HG03280 (cell line): Measurements from ENCODE around the gene TRPC6.
A peak's percentile ranks its signal among the peaks of the same experiment; 100 is the strongest.

Experiments
- ATAC-seq: cut with Tn5 transposase; IDR thresholded peaks from one replicate; pipeline ENCODE4 v1.9.1; 2021; ENCODE audit warnings: mild to moderate bottlenecking, moderate library complexity; ENCODE audit not compliant: unreplicated experiment

TRPC6 gene

DNA sequence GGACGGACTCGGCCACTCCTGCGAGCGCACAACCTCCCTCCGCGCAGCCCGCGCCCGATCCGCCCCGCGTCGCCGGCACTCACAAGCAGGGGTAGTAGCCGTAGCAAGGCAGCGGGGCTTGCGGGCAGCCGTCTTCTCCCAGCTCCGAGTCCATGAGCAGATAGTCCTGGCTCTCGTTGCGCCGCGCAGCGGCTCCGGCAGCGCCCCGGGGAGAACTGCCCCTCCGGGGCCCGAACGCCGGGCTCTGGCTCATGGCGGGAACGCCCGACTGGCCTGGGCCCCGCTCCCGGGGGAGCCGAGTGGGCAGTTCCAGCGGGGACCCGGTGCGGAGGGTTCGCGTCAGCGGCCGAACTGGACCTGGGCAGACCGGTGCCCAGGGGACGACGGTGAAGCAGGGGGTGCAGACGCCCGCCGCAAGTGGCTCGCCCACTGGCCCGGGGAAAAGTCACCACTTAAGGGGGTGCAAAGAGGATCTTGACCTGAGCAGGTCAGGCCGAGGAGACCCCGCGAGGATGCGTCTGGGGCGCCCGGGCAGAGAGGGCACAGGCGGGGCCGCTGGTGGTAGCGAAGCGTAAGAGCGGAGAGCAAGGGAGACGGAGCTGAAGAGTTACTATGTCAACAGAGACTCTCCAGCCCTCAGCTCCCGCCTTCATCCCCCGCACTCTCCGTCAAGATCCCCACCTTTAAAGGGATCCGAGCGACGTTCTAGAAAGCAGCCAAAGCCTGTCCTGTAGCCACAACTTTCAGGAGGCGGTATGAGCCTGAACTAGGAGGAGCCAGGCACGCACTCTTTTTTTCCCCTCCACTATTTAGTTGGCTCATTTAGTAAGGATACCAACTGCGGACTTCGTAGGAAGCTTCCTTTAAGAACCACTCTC, at the start of gene TRPC6:
TSS of gene TRPC6 (minus strand) at position 757 of the 878 bp plus-strand sequence. CDS start at position 253, 504 bp downstream.
- no peak for ATAC-seq

DNA sequence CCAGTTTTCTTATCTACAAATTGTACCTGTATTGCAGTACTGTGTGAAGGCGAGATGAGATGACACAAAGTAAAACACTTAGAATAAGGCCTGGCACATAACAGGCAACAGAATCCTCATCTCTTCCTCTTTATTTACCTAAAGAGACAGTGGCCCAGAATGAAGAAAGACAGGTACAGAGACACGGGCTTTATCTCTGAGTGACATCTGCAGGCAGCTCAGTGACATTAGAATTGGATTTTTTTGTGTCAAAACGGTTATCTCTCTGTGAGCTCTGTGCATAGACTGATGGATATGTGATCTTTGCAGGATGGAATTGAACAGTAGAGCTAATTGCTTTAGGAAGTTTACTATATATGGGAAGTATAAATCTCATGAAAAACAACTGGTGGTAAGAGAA, 36.2 kb upstream of the TRPC6 start:
- no peak for ATAC-seq

DNA sequence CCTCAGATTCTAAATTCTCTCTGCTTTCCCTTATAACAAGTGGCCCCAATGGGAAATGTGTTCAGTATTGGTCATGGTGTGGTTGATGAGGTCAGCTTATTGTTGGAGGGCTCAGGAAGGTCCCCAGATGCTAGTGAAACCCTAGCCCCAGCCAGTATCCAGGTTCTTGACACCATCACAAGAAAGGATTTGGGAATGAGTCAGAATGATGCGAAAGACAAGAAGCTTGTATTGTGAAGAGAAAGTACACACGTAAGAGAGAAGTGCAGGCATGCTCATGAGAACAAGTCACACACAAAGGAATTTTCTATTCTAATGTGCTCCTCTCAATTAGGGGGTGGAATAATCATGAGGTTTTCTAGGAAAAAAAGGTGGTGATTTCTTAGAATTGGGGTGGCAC, 34.9 kb upstream of the TRPC6 start:
- ATAC-seq = no peak

- ATAC-seq = no peak
Measured at GRCh38 chr11:101617735-101618332, 34.0 kb upstream of the TRPC6 start.

- no peak for ATAC-seq
Measured at GRCh38 chr11:101612481-101612880, 28.7 kb upstream of the TRPC6 start.

DNA sequence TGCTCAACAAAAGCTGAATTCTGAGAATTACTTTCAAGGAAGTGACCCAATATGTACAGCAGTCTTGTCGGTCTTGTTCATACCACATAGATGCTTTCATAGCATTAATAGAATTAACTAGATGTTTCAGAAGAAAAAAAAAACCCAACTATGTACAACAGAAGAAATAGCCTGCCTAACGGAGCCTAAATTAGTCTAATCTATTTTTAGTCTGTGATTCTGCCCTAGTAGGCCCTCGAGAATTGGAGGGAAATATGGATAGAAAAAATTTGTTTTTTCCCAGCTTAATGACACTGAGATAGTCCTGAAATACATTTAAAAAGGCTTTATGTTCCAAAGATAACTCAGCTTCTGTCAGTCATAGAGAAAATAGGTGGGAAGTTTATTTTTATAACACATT, 17.1 kb upstream of the TRPC6 start:
- no peak for ATAC-seq

- no peak for ATAC-seq
Measured at GRCh38 chr11:101586965-101587364, 3.2 kb upstream of the TRPC6 start.

- ATAC-seq = no peak
Measured at GRCh38 chr11:101584655-101585054, 848 bp upstream of the TRPC6 start.

GRCh38 chr11:101584129-101584515, 315 bp upstream of the TRPC6 start:
- no peak for ATAC-seq

- ATAC-seq = no peak
Measured at GRCh38 chr11:101582989-101583250, 887 bp downstream of the TRPC6 start.

GRCh38 chr11:101582236-101582988, 1.4 kb downstream of the TRPC6 start:
- no peak for ATAC-seq

- ATAC-seq = no peak
Measured at GRCh38 chr11:101577461-101577860, 6.3 kb downstream of the TRPC6 start.

DNA sequence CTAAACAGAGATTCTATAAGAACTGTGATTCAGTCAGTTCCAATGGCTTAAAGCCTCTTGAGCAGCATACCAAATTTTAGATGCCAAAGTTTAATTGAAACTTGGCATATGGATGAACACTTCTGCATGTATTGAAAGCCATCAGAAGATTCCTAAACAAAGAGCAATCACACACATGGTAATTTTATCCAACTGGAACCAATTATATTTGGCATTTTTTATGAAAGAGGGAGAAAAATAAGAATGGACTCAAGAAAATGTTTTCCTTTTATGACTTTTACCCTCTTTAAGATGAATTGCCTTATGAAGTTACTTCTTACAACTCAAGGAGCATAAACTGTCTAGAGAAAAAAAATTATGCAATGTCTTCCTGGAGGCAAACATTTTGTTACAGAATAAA, 7.4 kb downstream of the TRPC6 start:
- ATAC-seq = no peak

- no peak for ATAC-seq
Measured at GRCh38 chr11:101574886-101575285, 8.9 kb downstream of the TRPC6 start.

DNA sequence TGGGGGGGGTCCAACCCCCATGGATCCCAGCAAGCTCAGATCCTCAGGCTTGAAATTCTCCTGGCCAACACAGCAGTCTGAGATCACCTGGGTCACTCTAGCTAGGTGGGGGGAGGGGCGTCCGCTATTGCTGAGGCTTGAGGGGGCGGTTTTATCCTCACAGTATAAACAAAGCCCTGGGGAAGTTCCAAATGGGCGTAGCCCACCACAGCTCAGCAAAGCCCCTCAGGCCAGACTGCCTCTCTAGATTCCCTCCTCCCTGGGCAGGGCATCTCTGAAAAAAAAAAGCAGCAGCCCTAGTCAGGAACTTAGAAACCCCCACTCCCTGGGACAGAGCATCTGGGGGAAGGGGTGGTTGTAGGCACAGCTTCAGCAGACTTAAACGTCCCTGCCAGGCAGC, 16.7 kb downstream of the TRPC6 start:
- ATAC-seq = no peak

- ATAC-seq = no peak
Measured at GRCh38 chr11:101566626-101567025, 17.2 kb downstream of the TRPC6 start.

GRCh38 chr11:101563166-101563565, 20.6 kb downstream of the TRPC6 start:
- no peak for ATAC-seq

DNA sequence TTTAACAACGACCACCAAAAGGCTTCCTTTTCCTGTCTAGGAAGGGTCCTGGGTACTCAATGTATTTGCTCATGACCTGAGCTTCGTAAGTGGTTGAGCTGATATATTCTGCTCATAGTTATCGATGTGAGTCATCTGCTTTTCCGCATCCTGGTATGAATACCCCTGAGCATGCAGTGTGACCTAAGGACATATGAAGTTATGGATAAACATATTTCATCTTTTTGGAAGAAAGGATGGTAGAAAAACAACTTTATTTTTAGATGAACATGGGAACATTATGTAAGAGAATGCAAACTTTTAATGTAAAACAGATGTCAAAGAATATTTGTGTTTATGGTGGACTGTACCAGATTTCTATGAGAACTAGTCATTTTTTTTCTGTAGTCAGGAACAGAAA, 28.4 kb downstream of the TRPC6 start:
- no peak for ATAC-seq

DNA sequence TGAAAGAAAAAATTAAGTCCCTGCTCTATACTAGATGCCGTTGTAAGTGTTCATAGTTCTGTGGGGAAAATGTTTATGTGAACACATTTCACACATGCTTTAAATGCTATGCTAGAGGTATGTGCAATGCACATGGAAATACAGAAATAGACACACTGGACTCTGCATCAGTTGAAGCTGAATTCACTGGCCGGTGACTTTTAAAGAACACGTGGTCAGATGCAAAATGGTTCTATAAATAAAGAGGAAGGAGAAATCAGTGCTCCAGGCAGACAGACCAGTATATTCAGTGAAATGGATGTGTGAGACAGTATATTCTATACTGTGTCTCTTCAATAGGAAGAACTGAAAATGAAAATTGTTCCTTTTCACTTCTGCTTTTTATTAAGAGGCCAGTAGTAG, 29.9 kb downstream of the TRPC6 start:
- ATAC-seq = peak; percentile 99

DNA sequence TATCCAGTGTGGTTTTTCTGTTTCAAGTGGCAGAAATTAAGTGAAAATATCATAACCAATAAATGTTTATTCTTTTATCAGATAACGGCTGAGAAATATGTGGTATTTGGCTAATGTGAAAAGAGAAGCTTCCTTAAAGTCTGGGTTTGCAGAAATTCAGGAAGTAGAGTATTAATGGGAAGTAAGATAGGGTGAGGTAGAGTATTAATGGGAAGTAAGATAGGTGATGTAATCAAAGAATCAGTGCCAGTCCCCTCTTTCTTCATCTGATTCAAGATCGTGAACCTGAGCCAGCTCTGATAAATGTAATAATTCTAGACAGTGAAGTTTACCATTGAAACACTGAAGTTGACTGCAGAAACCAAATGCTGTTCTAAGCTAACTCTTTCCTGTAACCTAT, 30.9 kb downstream of the TRPC6 start:
- no peak for ATAC-seq

DNA sequence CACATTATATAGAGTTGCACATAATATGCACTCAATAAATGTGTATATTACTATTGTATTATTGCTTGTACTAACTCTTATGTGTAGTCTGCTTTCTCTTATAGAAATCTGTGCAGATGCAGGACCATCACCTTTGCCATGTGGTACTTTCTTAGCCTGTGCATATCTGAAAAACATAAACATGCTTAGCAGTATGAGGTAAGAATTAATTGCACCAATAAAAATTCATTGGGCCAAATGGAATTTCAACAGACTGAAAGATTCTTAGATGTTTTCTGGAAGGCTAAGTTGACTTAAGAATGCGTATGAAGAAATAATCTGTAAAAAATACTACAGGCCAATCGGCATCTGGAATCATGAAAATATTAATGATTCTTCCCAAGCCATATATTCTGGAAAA, 55.3 kb downstream of the TRPC6 start:
- ATAC-seq = no peak

DNA sequence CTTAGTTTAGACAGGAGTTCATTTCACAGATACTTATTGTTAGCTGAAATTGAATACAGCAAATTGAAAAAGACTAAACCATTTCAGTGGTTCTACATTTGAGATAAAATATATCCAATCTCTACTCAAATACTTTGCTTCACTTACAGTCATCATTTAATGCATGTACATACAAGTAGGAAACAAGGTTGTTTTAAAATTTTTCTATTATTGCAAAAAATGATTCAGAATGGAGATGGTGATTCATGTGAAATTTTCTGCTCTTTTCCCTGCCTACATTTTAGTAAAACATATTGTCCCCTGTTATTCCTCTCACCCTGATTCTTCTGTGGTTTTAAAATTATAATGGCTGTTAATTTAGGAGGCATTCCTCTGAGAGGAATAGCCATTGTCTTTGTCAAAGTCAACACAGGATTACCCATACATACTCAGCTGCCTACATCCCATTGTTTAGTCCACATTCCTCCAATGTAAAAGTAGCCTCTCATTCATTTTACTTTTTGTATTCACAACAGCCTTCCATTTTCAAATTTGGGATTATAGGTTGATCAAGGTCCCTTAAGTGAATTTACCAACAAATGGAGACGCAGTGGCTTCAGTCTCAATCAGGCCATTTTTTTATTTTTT, 60.1 kb downstream of the TRPC6 start:
- ATAC-seq = no peak
